HK-2 (cell line): Measurements from ENCODE around the gene HAUS3.
"Not testable (repeated sequence)": the region's sequence is repeated elsewhere in the genome, so short reads cannot be mapped to it uniquely, and the experiment has no call there.

Experiments
- DNase-seq: peaks from one replicate; pipeline ENCODE4 v3.0.0-alpha.2; 2018; ENCODE audit not compliant: unreplicated experiment

HAUS3 gene

DNA sequence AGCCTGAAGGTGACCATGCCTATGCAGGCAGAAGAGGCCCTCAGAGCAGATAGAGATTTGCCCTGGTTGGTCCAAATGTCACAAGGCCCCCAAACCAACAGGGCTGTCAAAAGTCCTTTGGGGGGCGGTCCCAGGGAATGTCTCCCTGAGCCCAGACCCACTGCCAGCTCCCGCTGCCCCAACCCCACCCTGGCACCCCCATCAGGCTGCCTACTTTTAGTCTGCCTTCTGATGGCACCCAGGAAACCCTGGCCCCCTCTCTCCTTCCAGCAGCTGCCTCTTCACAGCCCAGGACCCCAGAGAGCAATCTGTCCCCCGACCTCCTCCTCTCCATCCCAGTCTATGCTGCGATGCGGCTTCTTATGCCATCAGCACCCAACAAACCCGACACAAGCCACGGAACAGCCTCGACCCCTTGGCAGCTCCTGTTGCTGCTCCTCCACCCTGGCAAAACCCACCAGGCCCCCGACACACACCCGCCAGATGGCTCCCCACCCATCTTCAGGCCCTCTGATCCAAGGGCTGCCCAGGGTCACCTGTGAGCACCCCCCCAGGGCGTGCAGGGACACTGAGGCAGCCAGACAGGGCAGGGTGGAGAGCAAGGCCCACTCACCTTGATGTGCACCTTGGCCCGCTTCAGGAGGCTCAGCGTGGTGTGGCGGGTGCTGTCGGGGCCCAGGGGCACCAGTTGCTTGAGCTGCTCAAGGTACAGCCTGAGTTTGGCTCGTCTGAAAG, 10.0 kb upstream of the HAUS3 start:
- DNase-seq: no peak

- DNase-seq: no peak
These were observed 9.3 kb upstream of the HAUS3 start for GRCh38 chr4:2251073-2251794.

DNA sequence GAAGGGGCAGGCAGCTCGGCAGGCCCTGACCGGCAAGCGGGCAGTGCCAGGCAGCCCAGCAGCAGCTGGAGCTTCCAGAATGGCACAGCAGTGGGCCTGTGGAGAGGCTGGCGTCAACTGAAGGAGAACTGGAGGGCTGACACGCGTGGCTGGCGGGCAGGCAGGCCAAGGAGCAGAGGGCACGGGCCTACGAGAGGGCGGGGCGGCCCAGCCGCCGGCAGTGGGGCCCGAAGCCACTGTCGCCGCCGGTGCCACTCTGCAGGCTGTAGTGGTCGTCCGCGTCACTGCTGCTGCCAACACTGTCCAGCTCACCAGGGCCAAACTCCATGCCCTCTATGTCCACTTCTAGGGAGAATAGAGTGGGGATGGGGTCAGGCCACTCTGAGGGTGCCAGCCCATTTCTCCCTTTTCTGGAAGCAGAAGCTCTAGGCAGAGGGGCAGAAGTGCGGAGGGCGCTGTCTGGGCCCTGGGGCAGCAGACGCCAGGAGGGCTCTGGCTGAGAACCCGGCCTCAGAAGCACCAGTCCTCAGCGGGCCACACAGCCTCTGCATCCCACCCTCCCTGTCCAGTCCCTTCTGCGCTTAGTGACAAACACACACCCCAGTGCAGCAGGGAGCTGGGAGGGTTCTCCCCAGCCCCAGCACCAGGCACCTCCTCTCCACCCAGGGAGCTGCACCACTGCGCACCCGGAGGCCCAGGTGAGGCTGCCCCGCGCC, 8.6 kb upstream of the HAUS3 start:
- DNase-seq: peak; percentile 0

DNA sequence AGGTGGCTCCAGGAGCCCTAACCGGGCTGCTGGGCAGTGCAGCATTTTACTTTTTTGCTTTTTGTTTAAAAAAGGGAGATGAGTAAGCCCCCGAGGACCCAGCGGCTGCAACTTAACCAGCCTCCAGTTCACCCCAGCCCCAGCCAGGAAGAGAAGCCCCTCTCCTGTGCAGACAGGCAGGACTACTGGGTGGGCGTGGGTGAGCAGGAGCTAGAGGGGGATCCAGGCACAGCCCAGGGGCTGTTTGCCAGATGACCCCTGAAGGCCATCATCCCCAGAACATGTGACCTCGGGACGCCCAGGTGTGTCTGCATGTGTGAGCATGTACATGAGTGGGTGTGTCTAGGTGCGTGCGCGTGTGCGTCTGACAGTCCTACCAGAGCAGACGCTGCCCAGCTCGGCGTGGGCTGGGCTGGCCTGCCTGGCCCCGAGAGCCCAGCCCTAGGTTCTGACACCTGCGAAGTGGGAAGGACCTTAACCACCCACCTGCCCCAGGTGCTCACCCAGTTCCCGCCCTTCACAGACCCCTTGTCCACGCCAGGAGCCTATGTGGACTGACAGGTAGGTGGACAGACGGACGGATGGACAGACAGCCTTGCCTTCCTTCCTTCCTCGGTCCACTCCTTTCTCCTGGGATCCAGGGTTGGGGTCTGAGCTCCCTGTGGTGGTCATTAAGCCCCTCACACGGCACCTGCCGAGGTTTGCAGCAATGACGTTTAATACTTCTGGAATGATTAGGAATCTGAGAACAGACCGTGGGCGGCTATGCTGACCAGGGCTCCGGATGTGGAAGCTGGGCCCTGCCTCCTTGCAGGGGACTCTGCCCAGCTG, 7.8 kb upstream of the HAUS3 start:
- peak; percentile 3 for DNase-seq

DNA sequence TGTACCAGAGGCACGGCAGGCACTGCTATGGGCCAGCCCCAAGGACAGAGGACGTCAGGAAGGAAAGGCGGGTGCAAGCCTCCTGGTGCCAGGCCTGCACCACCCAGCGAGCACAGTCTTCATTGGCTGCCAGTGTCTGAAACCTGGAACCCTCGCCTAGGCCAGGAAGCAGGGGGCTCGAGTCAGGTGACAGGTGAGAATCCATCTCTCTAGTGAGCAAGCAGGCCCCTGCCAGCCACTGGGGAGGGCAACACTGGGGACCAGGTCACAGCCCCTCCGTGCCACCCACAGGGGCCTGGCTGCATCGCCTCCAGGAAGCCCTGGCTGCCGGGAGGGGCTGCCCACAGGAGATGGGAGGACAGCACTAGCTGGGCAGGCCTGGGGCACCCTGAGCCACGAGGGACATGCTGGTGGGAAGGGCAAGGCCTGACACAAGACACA, 6.9 kb upstream of the HAUS3 start:
- DNase-seq: no peak

- DNase-seq: no peak
These were observed 6.3 kb upstream of the HAUS3 start for GRCh38 chr4:2248044-2248780.

GRCh38 chr4:2247128-2248043, 5.5 kb upstream of the HAUS3 start:
- peak; percentile 2 for DNase-seq

DNA sequence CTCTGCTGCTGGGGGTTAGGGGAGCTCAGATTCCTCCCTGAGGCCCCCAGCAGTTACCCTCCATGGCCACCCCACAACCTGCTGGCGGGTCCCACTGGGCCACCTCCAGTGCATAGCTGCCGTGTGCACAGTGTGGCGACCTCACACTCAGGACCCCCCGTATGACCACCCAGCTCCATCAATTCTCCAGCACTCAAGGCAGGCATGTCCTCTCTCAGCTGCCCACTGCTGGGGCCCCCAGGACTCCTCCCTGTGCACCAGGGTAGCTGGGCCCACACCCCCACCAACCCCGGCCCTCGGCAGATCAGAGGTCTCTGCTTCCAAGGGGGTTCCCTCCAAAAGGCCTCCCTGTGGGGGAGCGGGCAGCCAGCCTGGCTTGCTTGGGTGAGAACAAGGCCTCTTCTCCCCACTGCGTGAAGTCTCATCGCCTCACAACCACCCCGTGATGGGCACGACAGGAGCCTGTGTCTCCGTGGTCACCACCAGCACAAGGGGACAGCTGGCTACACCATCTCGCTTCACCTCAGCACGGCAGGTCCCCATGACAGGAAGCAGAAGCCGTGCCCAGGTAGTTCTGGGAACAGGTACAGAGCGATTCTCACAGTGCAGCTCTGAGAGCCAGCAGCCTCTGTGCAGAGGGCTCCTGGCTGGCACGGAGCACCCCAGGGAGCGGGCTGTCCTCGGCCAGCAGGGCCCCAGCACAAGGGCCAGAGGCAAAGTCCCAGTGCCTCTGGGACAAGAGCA, 4.6 kb upstream of the HAUS3 start:
- DNase-seq: no peak

DNA sequence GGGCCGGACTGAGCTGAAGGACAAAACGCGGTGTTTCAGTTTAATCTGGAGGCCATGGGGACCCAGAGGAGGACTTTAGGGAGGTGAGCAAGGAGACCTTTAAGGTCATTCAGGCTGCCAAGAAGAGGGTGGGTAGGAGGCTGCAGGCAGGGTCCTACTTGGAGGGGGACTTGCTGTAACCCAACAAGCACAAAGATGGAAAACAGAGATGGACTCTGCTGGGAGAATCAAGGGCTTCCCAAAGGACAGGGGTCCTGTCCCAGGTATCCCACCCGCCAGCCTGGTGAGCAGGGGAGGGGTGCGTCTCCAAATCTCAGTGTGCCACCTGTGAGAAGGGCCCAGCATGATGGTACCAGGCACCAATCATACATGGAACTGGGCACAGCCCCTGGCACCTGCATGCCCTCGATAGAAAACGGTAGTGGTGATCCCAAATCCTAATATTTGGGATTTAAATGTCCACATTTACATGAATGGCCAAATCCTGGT, 3.9 kb upstream of the HAUS3 start:
- no peak for DNase-seq

DNA sequence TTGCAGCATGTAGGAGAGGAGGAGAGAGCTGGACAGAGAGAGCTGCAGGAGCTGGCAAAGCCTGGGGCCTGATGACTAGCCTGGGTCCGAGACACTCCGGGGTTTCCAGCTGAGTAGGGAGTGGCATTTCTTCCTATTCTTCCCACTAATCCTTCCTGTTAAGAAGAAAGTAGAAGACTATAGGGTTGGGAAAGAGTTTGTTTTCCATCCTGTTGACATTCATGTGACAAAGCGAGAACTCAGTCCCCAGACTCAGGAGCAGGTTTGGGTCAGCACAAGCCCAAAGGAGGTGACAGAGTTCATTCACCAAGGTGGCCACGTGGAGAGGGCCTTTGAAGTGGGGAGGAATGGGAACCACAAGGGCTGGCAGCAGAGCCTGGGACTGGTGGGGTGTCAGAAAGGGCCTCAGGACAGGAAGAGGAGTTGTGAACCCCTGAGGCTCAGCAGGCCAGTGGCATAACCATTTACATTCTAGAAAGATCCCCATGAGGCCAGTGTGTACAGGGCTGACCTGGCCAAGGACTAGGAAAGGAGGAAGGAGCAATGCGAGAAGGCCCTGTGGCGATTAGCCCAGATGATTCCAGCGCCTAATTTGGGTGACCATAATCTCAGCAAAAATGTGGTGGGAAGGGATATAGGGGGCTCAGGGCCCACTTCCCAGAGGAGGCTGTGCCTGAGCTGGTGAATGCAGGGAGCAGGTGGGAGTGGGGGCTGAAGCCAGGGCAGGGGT, 3.3 kb upstream of the HAUS3 start:
- DNase-seq: no peak

- no peak for DNase-seq
These were observed 1.9 kb upstream of the HAUS3 start for GRCh38 chr4:2243681-2244380.

DNA sequence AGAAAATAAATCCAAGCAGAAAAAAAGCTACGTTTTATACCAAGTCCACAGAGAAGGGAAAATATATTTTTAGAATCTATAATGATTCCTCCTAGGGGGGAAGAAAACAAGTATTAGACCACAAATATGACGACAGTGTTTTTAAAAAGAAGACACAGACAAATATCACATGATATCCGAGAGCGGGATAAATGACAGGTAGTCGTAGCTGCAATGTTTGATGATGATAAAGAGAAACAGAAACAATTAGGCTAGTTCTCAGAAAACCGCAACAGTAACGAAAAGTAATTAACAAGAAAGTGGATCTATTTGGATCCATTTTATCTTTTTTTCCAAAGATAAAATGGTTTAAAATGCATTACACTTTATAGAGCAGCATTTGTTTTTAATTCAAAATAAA, 918 bp downstream of the HAUS3 start:
- DNase-seq: no peak

DNA sequence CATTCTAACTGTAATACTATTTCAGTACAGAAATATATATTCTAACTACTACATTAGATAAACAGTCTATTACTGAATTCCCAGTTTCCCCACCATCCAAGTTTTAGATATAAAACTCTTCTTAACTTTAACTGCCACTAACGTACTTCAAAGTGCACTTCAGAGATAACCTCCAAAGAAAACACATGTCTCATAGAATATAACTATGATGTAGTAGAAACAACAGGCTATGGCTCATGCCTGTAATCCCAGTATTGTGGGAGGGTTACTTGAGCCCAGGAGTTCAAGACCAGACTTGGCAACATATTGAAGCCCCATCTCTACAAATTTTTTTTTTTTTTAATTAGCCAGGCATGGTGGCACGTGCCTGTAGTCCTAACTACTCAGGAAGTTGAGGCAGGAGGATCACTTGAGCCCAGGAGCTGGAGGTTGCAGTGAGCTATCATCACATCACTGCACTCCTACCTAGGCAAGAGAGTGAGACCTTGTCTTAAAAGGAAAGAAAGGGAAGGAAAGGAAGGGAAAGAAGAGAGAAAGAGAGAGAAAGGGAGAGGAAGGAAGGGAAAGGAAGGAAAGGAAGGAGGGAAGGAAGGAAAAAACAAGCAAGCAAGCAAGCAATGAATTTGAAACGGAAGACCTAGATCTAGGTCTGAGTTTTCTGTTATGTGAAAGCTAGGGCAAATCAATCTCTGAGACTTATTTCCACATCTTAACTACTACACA, 4.8 kb downstream of the HAUS3 start:
- DNase-seq: no peak

DNA sequence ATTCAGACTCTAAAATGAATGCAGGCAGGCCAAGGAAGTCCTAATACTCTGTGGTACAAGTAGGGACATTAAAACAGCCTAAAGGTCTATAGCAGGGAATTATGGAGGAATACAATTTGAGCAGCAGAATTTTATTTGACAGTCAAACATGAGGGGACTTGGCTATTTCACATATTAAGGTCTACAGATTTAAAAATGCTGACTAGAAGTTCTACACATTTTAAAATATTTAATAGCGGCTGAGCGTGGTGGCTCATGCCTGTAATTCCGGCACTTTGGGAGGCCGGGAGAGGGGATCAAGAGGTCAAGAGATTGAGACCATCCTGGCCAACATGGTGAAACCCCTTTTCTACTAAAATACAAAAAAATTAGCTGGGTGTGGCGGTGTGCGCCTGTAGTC, 10.8 kb downstream of the HAUS3 start:
- DNase-seq: no peak

DNA sequence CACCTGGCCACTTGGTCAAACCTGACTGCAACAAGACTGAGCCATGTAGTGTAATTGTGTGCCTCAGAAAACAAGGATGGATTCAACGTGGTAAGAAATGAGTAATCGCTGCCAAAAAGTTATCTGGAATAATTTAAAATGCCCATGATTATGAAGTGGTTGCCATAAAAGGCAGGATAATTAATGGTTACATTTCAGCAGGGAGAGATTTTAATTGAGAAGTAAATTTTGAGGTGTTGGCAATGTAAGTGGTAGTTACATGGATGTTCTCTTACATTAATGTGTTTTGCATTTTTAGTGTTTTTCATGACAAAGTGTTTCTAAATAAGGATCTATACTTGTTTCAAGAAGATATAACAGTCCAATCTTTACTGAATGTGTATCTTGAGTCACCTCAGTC, 15.7 kb downstream of the HAUS3 start:
- no peak for DNase-seq

GRCh38 chr4:2222838-2223237, 19.1 kb downstream of the HAUS3 start:
- DNase-seq: no peak

DNA sequence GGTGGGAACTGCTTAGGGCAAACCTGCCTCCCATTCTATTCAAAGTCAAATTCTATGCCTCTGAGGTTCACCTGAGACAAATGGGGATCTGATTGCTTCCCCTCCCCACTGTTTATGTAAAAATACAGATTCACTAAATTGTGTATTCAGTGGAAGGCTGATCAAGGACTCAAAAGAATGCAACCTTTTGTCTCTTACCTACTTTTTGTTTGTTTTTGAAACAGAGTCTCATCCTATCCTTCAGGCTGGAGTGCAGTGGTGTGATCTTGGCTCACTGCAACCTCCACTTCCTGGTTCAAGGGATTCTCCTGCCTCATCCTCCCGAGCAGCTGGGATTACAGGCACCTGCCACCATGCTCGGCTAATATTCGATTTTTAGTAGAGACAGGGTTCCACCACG, 20.5 kb downstream of the HAUS3 start:
- DNase-seq: not testable (repeated sequence)
